Muscle of arm (tissue), 12 donors: ENCODE data around the gene POLG2. TPM values are rescaled to one million over a fixed set of nuclear protein-coding genes. Genes with fewer than 3 reads are reported as not detected.
"Not testable (repeated sequence)": the region's sequence is repeated elsewhere in the genome, so short reads cannot be mapped to it uniquely, and the experiment has no call there.

Experiments used
- DNase-seq: peaks from one replicate; pipeline ENCODE4 v3.0.0-alpha.2; 2013
- polyA plus RNA-seq, 12 donors: library from polyadenylated mRNA; unstranded; fragments of 120-200 nt; gene quantifications; one replicate each; pipeline ENCODE4 v1.2.1, GENCODE V29; 2013; ENCODE audit not compliant: insufficient read length in 12 of 12

The POLG2 gene
- polyA plus RNA-seq, 12 donors: 16.3 to 41.3 (median 25.5) TPM; not detected in 1

- DNase-seq: no peak
These were observed 54.3 kb downstream of the POLG2 start for GRCh38 chr17:64442541-64442971.

GRCh38 chr17:64441772-64442540 lies 54.9 kb downstream of the POLG2 start:
- peak; percentile 31 for DNase-seq

DNA sequence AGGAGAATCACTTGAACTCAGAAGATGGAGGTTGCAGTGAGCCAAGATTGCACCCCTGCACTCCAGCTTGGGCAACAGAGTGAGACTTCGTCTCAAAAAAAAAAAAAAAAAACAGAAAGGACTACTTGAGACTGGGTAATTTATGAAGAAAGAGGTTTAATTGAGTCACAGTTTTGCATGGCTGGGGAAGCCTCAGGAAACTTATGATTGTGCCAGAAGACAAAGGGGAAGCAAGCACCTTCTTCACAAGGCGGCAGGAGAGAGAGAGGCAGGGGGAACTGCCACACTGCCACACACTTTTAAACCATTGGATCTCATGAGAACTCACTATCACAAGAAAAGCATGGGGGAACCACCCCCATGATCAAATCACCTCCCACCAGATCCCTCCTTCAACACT lies 56.9 kb downstream of the POLG2 start:
- no peak for DNase-seq

- not testable (repeated sequence) for DNase-seq
These were observed 57.3 kb downstream of the POLG2 start for GRCh38 chr17:64439521-64439920.

DNA sequence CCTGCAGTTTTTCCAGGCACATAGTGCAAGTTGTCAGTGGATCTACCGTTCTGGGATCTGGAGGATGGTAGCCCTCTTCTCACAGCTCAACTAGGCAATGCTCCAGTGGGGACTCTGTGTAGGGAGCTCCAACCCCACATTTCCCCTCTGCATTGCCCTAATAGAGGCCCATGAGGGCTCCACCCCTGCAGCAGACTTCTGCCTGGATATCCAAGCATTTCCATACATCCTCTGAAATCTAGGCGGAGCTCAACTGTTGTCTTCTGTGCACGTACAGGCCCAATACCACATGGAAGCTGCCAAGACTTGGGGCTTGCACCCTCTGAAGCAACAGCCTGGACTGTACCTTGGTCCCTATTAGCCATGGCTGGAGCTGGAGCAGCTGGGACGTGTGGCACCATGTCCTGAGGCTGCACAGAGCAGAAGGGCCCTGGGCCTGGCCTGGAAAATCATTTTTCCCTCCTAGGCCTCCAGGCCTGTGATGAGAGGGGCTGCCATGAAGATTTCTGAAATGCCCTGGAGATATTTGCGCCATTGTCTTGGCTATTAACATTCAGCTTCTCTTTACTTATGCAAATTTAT lies 58.8 kb downstream of the POLG2 start:
- DNase-seq: no peak

DNA sequence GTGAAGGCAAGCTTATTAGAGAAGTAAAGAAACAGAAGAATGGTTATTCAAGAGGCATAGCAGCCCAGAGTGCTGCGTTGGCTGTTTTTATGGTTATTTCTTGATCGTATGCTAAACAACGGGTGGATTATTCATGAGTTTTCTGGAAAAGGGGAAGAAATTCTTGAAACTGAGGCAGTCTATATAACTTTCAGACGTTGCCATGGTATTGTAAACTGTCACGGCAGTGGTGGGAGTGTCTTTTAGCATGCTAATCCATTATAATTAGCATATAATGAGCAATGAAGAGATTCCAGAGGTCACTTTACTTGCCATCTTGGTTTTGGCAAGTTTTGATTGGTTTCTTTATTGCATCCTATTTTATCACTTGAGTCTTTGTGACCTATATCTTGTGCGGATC lies 65.3 kb downstream of the POLG2 start:
- no peak for DNase-seq

GRCh38 chr17:64430036-64430435 lies 66.8 kb downstream of the POLG2 start:
- DNase-seq: not testable (repeated sequence)

- no peak for DNase-seq
These were observed 68.4 kb downstream of the POLG2 start for GRCh38 chr17:64428406-64428805.

Other genes with a start within 250 kb of the POLG2 start
- 10 to 100 TPM in 11 of 12 donors, not detected in 1; 17.6 to 29.0 (median 21.8) TPM for gene TEX2, start 233.8 kb downstream of the POLG2 start, polyA plus RNA-seq
- 100 to 1,000 TPM in 10 of 12 donors, 10 to 100 TPM in 1, not detected in 1; 57.3 to 238 (median 183) TPM for gene PECAM1, start 106.2 kb downstream of the POLG2 start, polyA plus RNA-seq
- 1 to 10 TPM in 10 of 12 donors, not detected in 2; 1.5 to 8.3 (median 3.7) TPM for gene MILR1, start 47.9 kb downstream of the POLG2 start, polyA plus RNA-seq
- gene DDX5, start 9.2 kb upstream of the POLG2 start, polyA plus RNA-seq: 100 to 1,000 TPM in 11 of 12 donors, not detected in 1; 322 to 909 (median 477) TPM
- gene CEP95, start 9.9 kb upstream of the POLG2 start, polyA plus RNA-seq: 100 to 1,000 TPM in 1 of 12 donors, 10 to 100 TPM in 10, not detected in 1; 36.0 to 131 (median 56.1) TPM
- gene SMURF2, start 165.3 kb upstream of the POLG2 start, polyA plus RNA-seq: 10 to 100 TPM in 11 of 12 donors, not detected in 1; 15.4 to 34.8 (median 28.7) TPM